HG03097 (cell line): ENCODE measurements around the gene IL1RAPL1.

Experiments used
- ATAC-seq: cut with Tn5 transposase; IDR thresholded peaks from one replicate; pipeline ENCODE4 v1.9.1; 2021; ENCODE audit not compliant: unreplicated experiment, low FRiP score

IL1RAPL1 gene

GRCh38 chrX:29376584-29376983 lies 789.3 kb downstream of the IL1RAPL1 start:
- no peak for ATAC-seq

DNA sequence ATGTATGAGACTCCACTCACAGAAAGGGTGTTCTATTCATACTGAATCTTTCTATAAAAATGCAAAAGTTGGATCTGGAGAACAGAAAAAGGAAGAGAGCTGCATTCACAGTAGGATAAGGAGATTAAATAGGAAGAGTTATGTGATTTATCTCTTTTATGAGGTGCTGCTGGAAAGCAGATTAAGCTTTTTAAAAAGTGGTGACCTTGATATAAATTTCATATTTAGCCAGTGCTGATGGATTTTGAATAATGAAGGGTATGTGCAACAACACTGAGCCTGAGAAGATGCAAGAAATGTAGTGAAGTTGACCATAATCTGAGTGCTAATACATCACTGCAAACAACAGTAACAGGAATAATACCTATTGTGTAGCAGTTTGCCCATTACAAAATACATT lies 795.6 kb downstream of the IL1RAPL1 start:
- no peak for ATAC-seq

GRCh38 chrX:29388509-29388908 lies 801.3 kb downstream of the IL1RAPL1 start:
- ATAC-seq = no peak

DNA sequence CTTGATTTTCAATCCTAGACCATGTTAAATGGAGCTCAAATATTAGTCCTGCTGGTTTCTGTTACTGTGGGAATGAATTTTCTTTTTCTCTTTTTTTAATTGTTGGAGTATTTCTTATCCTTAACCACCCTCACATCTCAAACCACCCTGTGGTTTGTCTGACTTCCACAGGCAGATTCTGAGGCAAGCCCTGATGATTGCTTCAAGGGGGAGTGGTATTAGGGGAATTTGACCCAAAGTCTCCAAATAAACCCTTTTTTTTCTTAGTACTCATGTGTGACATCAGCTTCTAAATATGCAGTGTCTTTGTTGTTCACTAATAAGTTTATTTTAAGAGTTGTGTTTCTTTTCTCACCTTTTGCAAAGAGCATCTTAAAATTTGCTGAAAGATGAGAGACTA lies 810.3 kb downstream of the IL1RAPL1 start:
- ATAC-seq = no peak

DNA sequence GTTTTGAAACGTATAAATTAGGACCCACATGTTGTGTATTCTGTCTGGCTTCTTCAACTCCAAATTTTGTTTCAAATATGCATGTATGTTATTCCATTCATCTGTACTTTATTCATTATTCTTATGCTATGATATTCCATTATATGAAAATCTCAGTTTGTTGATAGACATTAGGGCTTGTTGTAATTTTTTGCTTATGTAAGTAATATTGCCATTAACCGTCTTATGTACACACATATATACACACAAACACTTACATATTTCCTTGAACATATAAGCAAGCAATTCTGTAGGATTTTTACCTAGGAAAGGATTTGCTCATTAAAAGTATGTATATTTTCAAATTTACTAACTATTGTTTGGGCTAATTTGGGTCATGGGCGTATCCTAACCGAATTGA lies 820.1 kb downstream of the IL1RAPL1 start:
- no peak for ATAC-seq

GRCh38 chrX:29419774-29420553 lies 832.7 kb downstream of the IL1RAPL1 start:
- ATAC-seq = no peak

- ATAC-seq = no peak
These were observed 834.8 kb downstream of the IL1RAPL1 start for GRCh38 chrX:29422034-29422433.

DNA sequence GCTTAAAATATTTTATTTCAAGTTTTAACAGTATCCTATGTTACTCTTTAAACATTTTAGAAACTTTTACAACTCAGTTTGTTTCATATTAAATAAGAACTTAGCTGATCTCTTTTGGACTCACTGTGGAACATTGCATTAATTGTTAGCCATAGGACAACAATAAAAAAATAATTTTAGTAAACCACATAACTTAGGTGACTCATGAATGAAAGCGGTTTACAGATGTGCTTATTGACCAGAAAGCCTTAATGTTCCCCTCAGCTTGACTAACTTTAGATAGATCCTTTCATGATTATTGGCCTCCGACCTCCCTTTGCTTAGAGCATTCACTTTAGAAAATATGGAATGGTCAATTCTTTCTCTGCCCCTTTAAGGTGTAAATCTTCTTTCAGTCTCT lies 844.6 kb downstream of the IL1RAPL1 start:
- ATAC-seq = no peak

DNA sequence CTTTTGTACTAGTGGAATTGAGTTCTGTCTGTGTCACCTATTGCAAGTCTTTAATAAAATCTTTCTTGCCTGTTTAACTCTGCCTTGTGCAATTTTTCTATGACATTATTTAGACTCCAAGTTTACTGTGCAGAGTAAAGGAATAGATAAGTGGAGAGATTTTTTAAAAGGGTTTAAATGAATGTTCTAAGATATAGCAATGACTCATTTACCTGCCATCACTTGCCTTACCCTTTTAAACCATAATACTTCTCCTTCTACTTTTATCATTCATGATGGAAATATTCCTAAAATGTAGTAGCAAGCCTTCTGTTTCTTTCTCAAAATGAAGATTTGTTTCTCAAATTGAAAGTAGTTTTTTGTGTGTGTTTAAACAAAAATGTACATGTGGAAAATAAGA lies 845.3 kb downstream of the IL1RAPL1 start:
- ATAC-seq = no peak

- no peak for ATAC-seq
These were observed 847.7 kb downstream of the IL1RAPL1 start for GRCh38 chrX:29434939-29435338.

GRCh38 chrX:29435396-29435795 lies 848.1 kb downstream of the IL1RAPL1 start:
- no peak for ATAC-seq

DNA sequence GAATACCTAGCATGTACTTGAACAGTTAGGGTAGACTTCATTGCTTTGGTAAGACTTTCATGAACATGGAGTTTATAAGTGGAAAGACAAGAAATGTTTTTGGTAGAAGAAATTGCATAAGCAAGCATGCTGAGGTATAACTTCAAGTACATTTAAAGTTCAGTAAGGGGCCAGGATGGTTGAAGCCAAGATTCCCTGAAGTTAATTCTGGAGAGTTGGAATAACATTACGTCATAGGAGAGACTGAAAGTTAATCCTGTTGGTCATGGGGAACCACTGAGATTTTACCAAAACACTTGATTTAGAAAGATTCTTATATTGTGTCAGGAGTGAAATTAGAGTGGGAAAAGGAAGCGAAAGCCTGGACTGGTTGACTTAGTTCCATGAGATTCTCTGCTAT lies 860.6 kb downstream of the IL1RAPL1 start:
- no peak for ATAC-seq

DNA sequence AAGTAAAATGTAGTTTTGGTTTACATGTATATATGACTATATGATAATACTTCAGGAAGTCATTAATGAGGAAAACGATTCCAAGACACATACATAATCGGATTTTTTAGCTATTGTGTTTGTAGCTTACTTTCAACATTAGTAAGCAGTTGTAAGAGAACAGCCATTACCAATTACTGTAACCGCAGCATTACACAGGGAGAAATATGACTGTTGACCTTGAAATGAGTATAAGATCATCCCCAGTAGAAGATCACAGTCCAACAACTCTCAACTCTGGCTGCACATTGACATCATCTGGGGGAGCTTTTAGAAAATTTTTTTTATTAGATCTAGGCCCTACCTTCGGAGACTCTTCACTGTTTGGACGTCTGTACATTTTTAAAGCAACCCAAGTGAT lies 866.1 kb downstream of the IL1RAPL1 start:
- no peak for ATAC-seq

DNA sequence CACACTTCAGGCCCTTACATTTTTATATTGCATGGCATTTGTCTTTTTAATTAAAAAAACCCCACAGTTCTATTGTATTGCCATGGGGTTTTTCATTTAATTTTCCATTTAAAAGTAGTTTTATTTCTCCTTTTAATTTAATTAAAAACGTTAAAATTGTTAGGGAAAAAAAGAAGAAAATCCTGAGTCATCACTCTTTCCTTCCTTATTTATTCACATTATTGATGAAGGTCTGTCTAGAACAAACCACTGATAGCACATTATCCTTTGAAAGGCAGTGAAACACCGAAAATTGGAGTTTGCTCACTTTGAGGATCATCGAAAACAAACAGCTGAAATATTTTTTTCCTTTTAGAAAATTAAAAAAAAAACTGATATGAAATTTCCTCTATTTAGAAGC lies 868.5 kb downstream of the IL1RAPL1 start:
- ATAC-seq = no peak

GRCh38 chrX:29461039-29461438 lies 873.8 kb downstream of the IL1RAPL1 start:
- no peak for ATAC-seq

DNA sequence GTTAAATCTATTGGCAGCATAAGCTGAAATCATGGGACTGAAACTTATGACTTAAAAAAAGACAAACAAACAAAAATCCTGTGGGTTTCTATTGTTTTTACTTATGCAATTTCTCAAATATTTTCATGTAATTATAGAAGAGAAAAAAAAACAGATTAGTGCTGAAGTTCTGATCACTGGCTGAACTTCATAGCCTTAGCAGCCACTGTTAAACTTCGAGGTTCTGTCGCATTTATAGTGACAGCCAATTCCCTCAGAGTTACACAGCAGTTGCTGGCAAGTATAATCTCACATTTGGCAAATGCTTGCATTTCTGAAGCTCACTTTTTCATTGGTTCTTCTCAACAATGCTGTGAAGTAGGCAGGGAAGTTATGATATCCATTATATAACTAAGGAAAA lies 879.2 kb downstream of the IL1RAPL1 start:
- no peak for ATAC-seq

GRCh38 chrX:29468911-29469494 lies 881.8 kb downstream of the IL1RAPL1 start:
- ATAC-seq = no peak

- ATAC-seq = no peak
These were observed 882.8 kb downstream of the IL1RAPL1 start for GRCh38 chrX:29470030-29470429.

GRCh38 chrX:29471829-29472228 lies 884.6 kb downstream of the IL1RAPL1 start:
- no peak for ATAC-seq

DNA sequence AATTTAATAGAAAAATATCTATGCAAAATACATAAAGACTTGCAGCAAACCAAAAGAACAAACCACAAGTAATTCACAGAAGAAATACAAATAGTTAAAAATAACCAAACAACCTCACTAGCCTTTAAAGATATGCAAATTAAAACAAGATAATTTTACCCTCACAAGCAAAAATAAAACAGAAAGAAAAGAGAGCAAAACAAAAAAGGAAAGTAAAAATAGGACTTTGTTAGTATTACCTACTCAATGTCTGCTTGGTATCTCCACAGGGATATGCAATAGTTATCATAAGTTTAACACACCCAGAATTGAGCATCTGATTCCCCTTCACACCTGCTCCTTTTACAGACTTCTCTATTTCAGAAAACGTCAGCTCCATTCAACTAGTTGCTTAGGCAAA lies 890.6 kb downstream of the IL1RAPL1 start:
- peak; percentile 32 for ATAC-seq

DNA sequence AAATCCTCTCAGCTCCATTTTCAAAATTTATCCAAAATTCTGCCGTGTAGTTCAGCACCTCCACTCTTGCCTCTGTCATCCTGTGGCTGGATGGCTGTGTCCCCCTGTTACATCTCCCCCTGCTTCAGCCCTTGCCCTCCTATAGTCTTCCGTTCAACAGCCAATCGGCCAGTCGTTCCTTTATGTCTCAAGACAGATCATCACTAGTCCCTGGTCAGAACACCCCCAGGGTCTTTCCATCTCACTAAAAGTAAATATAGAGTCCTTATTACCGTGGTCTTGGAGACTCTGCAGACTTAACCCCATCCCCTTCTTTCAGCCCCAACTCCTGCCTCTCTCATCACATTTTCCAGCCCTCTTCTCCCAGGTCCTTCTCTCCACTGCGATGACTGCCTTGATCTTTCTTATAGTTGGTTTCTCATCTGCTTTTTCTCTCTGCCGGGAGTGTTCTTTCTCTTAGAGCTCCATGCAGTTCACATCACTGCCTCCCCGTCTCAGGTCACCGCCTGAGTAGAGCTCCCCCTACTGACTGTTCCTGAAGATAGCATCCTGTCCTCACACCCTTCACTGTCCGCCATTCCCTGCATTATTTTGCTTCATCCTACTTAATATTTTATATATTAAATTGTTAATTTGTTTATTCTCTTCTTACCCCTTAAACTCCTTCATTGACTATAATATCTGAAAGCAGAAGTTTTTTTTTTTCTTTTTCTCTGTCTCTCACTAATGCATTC lies 891.3 kb downstream of the IL1RAPL1 start:
- ATAC-seq = peak; percentile 89

- ATAC-seq = no peak
These were observed 900.0 kb downstream of the IL1RAPL1 start for GRCh38 chrX:29487214-29487613.
